ENCODE measurements around the gene ACTN1.

Gene ACTN1

DNA sequence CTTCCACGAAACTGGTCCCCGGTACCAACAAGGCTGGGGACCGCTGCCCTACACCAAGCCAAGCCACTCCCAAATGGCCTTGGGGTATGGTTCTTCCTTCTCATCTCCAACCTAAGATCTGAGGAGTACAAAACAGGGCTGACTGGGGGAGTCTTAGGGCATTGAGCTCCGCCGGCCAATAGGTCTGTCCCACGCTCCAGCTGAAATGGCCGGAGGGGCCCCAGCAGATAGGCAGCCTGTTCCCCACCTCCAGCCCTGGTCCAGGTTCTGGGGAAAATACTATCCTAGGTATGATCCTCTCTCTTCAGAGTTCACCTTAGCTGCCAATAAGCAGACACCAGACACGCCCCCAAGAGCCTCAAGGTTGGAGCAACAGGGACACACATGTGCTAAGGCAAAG is 90.2 kb downstream of the ACTN1 start:
- no peak for DNase-seq (ENCODE audit: low read depth)

DNA sequence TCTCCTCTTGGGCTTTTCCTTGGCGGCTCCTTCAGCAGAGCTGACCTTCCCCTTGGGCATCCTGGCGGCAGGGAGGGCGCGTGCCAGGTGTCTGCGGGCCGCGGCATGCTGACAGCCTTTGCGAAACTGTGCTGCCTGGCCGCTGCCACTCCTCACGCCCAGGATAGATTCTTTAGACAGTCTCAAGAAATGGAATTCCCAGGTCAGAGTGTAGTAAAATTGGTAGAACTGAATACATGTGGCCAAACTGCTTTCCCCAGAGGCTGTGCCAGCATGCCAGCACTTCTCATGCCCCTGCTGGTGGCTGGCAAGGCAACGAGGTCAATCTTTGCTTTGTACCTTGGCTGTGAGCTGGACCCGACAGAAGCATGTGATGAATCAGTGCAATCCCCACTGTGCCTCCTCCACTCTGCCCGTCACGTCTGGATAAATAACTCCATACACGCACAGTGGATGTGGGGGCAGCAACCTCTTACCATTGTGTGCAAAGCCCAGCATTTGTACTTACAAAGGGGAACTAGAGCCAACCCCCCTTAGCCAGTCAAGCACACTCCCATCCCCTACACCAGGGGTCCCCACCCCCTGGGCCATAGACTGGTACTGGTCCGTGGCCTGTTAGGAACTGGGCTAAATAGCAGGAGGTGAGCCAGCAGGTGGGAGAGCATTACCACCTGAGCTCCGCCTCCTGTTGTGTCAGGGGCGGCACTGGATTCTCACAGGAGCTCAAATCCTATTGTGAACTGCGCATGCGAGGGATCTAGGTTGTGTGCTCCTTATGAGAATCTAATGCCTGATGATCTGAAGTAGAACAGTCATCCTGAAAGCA is 90.9 kb downstream of the ACTN1 start:
- DNase-seq (ENCODE audit: low read depth), result no peak

DNA sequence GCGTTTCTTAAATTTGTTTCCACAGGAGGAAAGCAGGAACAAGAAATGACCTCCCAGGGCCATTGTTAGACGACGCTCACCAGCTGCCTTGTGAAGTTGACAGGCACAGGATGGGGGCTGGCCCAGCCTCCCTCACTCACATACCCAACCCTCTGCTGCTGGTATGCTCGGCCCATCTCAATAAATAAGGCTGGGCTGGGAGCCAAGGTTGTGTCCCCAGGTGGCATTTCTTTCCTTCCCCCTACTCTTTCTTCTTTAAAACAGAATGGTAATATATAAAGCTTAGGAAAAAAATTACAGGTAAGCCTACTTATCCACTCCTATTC is 93.0 kb downstream of the ACTN1 start:
- DNase-seq (ENCODE audit: low read depth), result no peak

DNA sequence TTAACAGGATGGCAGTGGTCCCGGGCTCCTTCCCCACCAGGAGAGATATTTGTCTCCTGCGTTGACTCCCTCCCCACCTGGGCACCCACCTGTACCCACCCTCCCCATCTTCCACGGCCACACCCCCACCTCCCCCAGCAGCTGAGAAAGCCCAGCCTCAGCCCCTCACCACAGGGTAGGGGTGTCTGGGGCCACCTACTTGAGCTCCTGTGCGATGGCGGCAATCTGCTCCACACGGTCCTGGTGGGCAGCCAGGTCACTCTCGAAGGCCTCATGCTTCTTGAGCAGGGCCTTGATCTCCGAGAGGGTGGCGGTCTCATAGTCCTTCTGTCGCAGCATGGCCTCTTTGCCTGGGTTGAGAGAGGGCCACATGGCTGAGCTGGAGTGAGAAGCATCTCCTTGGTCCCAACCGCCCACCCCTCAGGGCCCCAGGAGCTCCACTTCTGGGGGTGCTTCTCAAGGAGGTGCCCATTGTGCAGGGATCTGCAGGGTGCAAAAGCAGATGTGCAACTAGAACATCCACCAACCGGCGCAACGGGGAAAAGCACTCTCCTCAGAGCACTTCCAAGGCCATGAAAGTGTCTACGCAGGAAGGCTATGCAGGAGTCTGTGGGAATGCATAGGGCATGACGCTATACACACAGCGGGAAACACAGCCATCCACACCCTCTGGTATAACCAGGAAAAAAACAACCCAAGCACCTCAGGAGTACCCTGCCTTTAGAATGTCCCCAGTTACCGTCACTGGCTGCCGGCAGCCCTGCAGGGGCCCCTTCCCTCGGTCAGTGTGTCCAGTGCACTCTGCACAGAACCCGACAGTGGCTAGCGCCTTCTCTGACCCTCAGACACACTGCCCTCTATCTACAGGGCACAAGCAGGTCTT is 93.6 kb downstream of the ACTN1 start:
- no peak for DNase-seq (ENCODE audit: low read depth)

DNA sequence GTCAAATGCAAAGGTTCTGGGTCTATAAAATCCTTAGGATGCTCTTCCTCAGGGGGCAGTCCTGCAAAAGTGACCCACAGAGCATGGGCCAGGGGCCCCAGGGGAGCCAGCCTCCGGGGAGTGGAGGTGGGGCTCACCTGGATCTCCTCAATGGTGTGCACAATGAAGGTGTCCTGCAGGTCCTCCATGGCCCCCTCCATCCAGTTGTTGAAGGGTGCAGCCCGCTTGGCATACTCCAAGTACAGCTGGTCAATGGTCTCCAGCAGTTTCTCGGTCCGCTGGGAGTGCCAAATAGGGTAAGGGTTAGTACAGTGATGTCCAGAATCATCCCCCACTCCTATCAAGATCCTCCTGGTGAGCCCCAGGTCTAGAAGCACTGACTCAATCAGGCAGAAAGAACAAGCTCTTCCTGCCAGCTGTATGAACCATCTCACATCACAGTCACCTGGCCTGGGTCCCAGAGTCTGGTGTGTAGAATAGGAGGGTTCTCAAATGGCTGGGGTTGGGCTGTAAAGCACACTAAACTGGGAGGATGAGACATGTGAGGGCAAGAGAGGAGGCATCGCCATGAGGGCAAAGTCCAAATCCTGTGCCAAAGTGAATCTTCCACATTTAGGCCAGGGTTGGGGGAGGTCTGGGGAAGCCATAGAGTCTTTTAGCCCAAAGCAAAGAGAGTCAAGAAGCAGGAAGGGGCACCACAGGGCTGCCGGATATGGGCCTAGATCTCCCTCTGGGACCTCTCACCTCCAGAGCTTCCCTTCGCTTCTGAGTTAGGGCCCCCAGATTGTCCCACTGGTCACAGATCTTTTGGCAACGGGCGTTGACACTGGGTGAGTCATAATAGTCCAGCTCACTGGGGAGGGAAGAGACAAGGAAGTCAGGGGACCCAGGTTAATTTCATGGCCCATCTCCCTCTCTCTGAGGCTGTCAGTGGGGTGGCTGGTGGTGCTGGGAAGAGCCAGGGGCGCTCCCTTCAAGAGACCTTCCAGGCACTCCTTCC is 94.8 kb downstream of the ACTN1 start:
- DNase-seq (ENCODE audit: low read depth), result peak; percentile 75

DNA sequence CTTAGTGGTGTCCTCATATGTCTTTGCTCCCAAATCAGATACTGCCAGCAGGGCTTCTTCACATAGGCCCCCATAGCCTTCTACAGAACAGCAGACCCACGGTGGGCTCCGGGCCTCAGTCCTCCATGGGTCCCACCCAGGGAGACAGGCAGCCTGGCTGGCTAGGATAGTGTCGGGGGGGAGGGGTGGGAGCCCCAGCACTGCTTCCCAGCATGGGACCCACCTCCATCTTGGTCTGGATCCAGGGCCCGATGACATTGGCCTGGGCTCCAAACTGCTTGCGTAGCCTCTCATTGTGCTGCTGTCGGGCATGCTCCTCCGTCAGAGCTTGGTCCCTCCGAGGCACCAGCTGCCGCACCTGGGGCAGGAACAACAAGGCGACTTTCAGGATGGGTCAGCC is 96.9 kb downstream of the ACTN1 start:
- no peak for DNase-seq (ENCODE audit: low read depth)

DNA sequence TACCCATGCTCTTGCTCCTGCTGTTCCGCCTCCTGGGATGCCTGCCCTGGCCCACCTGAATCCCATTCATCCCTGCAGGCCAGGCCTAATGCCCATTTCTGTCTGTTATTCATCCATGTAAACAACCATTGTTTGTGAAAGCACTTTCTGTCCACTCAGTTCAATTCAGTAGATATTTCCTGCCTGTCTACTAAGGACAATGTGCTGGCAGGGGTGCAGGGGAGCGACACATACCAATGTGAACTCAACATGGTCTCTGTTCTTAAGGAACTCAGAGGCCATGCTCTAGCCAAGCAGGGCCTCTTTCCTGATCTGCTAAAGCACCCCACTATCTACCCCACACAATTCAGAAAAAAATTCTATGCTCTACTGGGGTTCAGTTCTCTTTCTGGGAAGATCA is 97.7 kb downstream of the ACTN1 start:
- DNase-seq (ENCODE audit: low read depth), result no peak

DNA sequence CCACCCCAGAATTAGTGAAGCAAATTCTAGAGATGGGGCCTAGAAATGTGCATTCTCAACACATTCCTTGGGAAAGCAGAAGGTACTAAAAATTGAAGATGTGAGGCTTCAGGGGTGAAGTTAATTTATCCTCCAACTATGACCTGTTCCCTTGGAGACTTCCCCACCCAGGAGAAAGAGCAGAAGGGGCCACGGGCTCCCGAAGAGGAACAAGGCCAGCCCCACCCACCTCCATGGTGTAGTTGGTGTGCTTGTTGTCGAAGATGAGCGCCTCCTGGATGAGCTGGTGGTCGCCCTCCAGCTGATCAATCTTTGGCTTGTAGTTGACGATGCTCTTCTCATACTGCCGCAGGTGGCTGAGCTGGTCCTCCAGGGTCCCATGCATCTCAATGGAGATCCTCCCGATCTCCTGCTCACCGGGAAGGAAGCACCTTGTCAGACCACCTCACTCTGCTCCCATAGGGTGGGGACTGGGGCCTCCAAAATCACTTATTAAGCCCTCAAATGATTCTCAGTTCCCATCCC is 98.5 kb downstream of the ACTN1 start:
- DNase-seq (ENCODE audit: low read depth), result no peak

DNA sequence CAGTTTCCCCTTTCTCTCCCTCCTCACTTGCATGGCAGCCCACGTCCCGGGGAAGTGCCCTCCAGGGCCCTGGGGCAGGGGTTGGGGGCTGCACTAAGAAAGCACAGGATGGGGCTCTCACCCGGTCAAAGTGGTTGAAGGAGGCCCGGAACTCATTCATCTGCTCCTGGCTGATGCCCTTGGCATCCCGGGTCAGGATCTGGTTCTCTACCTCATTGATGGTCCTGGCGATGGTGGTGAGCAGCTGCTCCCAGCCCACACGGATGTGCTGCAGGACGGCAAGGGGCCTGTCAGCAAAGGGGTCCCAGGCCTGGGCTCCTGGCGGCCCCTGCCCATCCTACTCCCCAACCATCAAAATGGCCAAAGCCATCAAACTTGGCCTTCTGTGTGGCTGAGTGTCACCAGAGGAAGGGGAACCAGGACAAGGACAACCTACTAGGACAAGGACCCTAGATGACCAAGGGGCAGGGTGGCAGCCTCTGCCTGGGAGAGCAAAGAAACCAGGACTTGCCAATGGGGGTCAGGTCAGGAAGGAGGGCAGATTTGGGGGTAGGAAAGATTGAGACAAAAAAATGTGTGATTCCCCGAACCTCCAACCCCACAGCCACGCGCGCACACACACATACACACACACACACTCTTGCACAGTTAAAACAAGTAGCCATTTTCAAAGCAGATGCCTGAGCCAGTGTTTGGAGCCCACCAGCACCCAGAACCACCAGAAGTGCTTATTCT is 99.1 kb downstream of the ACTN1 start:
- no peak for DNase-seq (ENCODE audit: low read depth)

DNA sequence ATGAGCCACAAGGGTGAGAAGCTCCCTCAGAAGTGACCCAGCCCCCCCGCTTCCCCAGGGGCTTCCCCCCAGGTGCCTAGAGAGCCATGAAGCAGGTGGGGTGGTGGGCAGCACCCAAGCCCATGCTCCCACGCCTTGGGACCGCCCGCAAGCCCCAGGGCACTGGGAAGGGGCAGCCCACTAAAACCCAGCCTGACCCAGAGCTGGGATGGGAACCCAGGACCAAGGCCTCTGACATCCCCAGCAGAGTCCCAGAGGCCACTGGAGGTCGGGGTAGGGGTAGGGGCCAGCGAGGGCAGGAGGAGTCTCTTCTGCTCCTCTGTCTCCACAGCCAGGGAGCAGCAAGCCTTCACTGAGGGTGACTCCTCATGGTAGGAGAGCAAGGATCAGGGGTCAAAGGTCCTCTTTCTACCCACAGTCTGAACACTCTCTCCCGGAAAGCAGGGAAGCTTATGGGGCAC is 99.8 kb downstream of the ACTN1 start:
- DNase-seq (ENCODE audit: low read depth), result no peak

DNA sequence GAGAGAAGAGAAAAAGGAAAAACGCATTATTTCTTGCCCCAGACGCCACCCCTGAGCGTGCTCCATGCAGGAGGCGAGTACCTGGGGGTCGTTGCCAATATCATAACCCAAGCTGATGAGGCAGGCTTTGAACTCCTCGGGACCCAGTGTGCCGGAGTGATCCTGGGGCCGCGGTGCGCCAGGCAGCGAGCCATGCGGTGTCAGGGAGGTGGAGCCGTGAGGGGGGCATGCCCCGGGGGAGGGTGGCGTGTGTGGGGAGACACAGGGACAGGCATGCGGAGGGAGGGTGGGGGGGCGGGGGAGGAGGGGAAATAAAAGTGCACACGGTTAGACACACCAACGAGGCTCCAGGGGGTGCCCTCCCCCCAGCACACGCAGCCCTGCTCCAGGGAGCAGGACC is 100.2 kb downstream of the ACTN1 start:
- no peak for DNase-seq (ENCODE audit: low read depth)

DNA sequence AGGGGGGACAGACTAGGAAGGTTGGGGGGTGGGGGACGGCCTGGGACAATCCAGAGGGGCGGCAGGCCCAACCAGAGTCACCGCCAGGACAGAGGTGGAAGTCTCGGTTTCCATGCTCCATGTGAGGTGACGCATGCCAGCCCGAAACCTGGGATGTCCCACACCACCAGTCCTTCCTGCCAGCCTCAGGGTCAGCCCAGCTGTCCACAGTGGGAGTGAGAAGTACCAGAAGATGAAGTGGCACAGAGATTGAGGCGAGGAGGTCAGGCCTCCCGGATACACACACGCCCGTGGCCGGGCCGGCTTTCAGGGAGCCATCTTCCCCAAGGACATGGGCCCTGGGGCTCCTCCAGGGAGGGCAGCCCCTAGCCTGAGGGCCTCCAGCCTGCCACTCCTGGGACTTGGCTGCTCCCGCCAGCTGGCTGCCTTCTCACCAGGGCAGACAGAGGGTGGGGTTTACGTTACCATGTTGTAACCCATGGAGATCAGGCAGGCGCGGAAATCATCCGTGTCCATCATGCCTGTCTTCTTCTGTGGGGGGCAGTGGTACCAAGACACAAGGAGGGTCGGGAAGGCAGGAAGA is 101.0 kb downstream of the ACTN1 start:
- DNase-seq (ENCODE audit: low read depth), result no peak

DNA sequence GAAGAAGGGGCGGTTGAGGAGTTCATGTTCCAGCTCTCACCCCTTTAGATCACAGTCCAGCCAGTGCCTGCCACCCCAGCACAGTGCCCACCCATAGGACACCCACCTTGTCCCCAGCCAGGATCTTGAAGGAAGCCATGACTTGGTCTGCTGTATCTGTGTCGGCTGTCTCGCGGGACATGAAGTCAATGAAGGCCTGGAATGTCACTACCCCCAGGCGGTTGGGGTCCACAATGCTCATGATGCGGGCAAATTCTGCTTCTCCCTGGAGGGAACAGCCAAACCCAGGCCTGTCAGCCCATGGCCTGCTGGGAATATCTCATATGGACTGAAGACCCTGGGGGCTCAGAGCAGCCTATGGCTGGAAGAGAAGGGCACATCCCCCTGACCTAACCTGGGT is 102.1 kb downstream of the ACTN1 start:
- DNase-seq (ENCODE audit: low read depth), result no peak

DNA sequence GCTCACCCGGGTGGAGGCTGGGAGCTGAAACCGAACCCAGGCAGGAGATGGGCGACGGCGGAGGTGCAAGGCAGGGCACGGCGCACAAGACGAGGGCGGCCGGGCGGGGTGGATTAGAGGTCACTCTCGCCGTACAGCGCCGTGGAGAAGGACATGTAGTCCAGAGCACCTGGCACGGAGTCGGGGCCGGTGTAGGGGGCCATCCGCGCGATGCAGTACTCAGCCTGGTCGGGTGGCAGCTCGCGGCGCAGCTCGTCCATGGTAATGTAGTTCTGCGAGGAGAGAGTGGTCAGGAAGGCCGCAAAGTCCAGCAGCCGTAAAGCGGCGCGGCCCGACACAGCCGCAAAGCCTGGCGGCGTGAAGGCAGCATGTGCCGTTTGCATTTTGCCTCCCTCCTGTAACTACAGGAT is 104.4 kb downstream of the ACTN1 start:
- DNase-seq (ENCODE audit: low read depth), result no peak

DNA sequence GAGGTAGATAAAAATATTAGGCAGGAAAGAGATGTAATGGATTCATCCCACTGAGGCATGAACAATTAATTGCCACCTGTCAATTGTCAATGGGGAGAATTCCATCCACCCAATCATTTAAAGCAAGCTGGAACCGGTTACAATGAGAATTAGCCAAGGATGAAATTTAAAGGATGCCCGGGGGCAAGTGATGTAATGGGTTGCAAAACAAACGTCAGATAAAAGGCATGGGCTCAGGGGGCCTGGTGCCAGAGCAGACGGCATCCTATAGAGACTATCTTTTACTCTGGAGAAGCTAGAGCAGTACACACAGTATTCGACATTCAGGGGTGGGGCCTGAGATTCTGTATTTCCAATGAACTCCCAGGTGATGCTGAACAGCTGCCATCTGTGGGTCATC is 105.7 kb downstream of the ACTN1 start:
- DNase-seq (ENCODE audit: low read depth), result no peak

DNA sequence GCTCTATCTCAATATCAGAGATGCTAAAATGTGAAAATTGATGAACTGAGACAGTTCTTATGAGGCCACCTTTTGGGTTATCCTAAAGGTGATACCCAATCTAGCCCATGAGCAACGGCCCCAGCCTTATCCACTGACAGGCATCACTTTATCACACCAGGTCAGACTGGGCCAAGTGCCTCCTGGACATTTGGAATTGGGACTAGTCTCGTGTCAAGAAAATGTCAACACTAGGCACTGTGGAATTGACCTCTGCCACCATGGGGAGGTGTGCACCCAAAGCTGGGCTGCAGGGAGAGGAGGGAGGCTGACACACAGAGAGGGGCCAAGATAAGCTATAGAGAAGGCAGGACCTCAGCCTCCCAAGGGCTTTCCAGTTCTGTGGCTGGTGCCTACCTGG is 107.7 kb downstream of the ACTN1 start:
- DNase-seq (ENCODE audit: low read depth), result no peak

DNA sequence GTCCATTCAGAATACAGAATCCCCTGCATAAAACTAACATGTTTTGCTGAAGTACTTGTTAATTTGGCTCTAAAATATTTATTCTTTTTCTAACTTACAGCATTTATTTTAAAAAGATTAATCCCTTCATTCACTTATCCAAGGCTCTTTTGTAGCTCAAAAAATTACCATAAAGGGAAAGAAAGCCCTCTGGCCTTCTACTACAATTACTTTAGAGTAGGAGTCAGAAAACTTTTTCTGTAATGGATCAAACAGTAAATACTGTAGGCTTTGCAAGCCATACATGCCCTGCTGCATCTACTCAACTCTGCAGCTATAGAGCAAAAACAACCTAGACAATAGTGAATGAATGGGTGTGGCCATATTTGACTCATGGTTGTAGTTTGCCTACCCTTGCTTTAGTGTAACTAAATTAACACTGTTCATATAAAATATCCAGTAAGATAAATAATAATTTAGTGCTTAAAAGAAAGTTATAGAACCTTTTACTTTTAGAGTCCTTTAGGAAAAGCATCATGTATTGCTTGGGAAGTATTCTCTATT is 112.0 kb downstream of the ACTN1 start:
- no peak for DNase-seq (ENCODE audit: low read depth)

DNA sequence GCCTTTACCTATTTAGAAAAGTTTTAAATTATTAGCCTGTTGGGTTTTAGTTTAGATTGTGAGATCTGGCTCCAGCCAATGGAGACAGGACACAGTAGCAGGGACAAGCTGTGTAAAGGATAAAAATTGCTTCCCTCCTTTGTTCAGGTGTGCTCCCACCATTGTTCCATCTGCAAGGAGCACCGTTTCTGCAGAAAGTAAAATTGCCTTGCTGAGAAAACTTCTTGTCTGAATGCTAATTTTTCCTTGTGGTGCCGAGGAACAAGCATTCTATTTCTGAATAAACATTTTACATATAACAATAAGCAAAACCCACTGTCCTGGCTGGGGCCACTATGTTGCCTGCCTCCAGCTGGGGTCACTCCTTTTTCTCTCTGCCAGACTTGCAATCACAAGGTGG is 113.6 kb downstream of the ACTN1 start:
- DNase-seq (ENCODE audit: low read depth), result no peak

DNA sequence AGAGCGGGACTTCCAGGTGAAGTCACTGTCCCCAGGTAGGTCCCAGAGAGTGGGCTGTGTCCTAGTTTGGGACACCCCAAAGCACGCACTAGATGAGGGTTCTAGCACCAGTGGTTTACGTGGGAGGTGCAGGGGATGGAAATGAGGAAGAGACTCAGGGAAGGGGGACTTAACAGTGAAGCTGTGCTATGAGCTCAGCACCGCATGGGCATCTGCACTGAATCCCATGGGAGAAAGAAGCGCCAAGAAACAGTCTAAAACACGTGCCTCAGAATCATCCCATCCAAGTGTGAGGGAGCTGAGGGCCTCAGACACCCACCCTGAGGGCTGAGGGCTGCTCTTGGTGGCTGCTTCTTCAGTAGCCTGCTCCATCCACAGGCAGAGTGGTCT is 114.7 kb downstream of the ACTN1 start:
- no peak for DNase-seq (ENCODE audit: low read depth)

DNA sequence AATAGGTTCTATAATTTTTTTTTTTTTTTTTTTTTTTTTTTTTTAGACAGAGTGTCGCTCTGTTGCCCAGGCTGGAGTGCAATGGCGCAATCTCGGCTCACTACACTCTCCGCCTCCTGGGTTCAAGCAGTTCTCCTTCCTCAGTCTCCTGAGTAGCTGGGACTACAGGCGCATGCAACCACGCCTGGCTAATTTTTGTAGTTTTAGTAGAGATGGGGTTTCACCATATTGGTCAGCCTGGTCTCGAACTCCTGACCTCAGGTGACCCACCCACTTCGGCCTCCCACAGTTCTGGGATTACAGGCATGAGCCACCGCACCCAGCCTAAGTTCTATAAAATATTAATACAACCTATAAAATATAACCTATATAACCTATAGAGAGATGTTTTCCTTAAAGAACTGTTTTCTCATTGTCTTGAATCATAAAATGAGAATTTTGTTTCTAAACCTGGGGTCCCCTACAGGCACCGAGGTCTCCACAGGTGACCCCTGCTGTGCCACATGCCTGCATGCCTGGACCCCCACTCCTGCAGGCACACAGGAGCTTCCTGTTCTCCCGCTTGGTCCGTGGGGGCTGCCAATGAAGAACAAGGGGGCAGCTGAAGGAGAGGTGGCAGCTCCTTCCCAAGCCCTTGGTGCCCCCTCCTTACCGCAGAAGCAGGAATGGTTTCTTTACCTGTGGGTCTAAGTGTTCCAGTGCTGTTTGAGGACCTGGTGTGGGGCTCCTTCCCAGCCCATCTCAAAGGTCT is 115.3 kb downstream of the ACTN1 start:
- DNase-seq (ENCODE audit: low read depth), result no peak

Data from ELR (cell line).